H1 (cell line): Measurements from ENCODE around the gene ZNF768. TPM values are rescaled to one million over a fixed set of nuclear protein-coding genes. Genes with fewer than 3 reads are reported as not detected.

ENCODE experiments used
- CTCF ChIA-PET: fragments of 300-600 bp; sonication (Branson Sonifier 250); formaldehyde crosslinking; loops from one replicate; lab custom pipeline; 2021; ENCODE audit not compliant: partially characterized antibody; lab: Charles Lee
- POLR2A ChIA-PET: fragments of 300-600 bp; sonication (Branson Sonifier 250); formaldehyde crosslinking; loops from one replicate; lab custom pipeline; 2021; ENCODE audit warnings: inconsistent platforms; ENCODE audit not compliant: partially characterized antibody; lab: Charles Lee
- DNase-seq, 2 experiments: peaks; one replicate each; pipeline versions ENCODE4 v3.0.0 to v3.0.0-alpha.2; 2010 to 2022; ENCODE audit warnings: low spot score in 2 of 2, low read depth in 1 of 2, mixed read lengths in 1 of 2
- FAIRE-seq: peaks from 2 replicates; lab custom pipeline; 2011; peaks lifted over from hg19 to GRCh38; lab: Jason Lieb, UNC
- H2AFZ ChIP-seq: 2 replicates; pipeline ENCODE4 v1.8.1; 2012; ENCODE audit warnings: low read length, inconsistent platforms
- H2AK5ac ChIP-seq: 2 replicates; pipeline ENCODE4 v1.6.1; 2013; ENCODE audit warnings: low read depth, low read length
- H2BK120ac ChIP-seq: replicated peaks from 2 replicates; pipeline ENCODE3; 2013; ENCODE audit warnings: low read depth, low read length, inconsistent platforms
- H2BK12ac ChIP-seq: 2 replicates; pipeline ENCODE4 v1.6.1; 2013; ENCODE audit warnings: low read depth, low read length
- H2BK15ac ChIP-seq: 2 replicates; pipeline ENCODE4 v1.6.1; 2013; ENCODE audit warnings: low read length
- H2BK20ac ChIP-seq: 2 replicates; pipeline ENCODE4 v1.6.1; 2013; ENCODE audit warnings: low read length
- H2BK5ac ChIP-seq: 2 replicates; pipeline ENCODE4 v1.6.1; 2013; ENCODE audit warnings: low read depth, low read length
- H3K14ac ChIP-seq: 2 replicates; pipeline ENCODE4 v1.6.1; 2013; ENCODE audit warnings: inconsistent platforms; ENCODE audit not compliant: insufficient read length
- H3K18ac ChIP-seq: 2 replicates; pipeline ENCODE4 v1.6.1; 2013; ENCODE audit warnings: low read length; ENCODE audit errors: extremely low read depth
- H3K23ac ChIP-seq: 2 replicates; pipeline ENCODE4 v1.6.1; 2013; ENCODE audit warnings: inconsistent platforms; ENCODE audit not compliant: insufficient read length
- H3K23me2 ChIP-seq: 2 replicates; pipeline ENCODE4 v1.6.1; 2013; ENCODE audit warnings: low read depth, low read length
- H3K27ac ChIP-seq: 2 replicates; pipeline ENCODE4 v1.6.1; 2011; ENCODE audit warnings: low read depth, low read length, inconsistent platforms
- H3K27me3 ChIP-seq, 4 experiments: replicated peaks in 1 of 4; 1 replicate in 1 of 4; 2 replicates in 3 of 4; pipeline versions ENCODE4 v1.6.1 to v1.8.1; 2011 to 2013; ENCODE audit warnings: low read length in 3 of 4, mild to moderate bottlenecking in 3 of 4, inconsistent platforms in 2 of 4, mixed read lengths in 2 of 4, moderate library complexity in 1 of 4; ENCODE audit not compliant: control insufficient read depth in 3 of 4, insufficient read depth in 3 of 4; ENCODE audit errors: extremely low read depth in 1 of 4
- H3K36me3 ChIP-seq, 4 experiments: 2 replicates each; pipeline versions ENCODE4 v1.6.1 to v1.8.1; 2011 to 2013; ENCODE audit warnings: mild to moderate bottlenecking in 4 of 4, low read length in 3 of 4, moderate library complexity in 2 of 4, control low read depth in 1 of 4, inconsistent platforms in 1 of 4; ENCODE audit not compliant: insufficient read depth in 4 of 4, control insufficient read depth in 2 of 4
- H3K4ac ChIP-seq: replicated peaks from 2 replicates; pipeline ENCODE3; 2013; ENCODE audit warnings: low read length, low read depth, mixed read lengths, inconsistent platforms; ENCODE audit not compliant: insufficient read length
- H3K4me1 ChIP-seq, 4 experiments: replicated peaks in 1 of 4; 1 replicate in 1 of 4; 2 replicates in 3 of 4; pipeline versions ENCODE4 v1.6.1 to v1.8.1; 2011 to 2013; ENCODE audit warnings: low read length in 3 of 4, inconsistent platforms in 2 of 4, mixed read lengths in 1 of 4; ENCODE audit not compliant: insufficient read depth in 4 of 4, control insufficient read depth in 3 of 4
- H3K4me2 ChIP-seq, 2 experiments: 2 replicates each; pipeline versions ENCODE4 v1.6.1 to v1.8.1; 2011 to 2013; ENCODE audit warnings: low read depth in 2 of 2, low read length in 2 of 2, control low read depth in 1 of 2, inconsistent platforms in 1 of 2, mild to moderate bottlenecking in 1 of 2; ENCODE audit not compliant: insufficient read depth in 1 of 2
- H3K4me3 ChIP-seq, 4 experiments: fragments of 200-600, 300-600 bp in 1 of 4; sonication (generic), shearing (Covaris generic), sonication (Bioruptor Twin) in 1 of 4; 2 replicates each; pipeline versions ENCODE4 v1.5.1 to v1.8.1; 2011 to 2016; ENCODE audit warnings: low read length in 4 of 4, low read depth in 3 of 4, control low read depth in 2 of 4, inconsistent platforms in 2 of 4, mild to moderate bottlenecking in 2 of 4, mixed read lengths in 1 of 4, moderate library complexity in 1 of 4; ENCODE audit not compliant: insufficient read depth in 2 of 4; ENCODE audit errors: extremely low read depth in 1 of 4
- H3K56ac ChIP-seq: replicated peaks from 2 replicates; pipeline ENCODE3; 2013; ENCODE audit warnings: low read depth, mild to moderate bottlenecking, mixed read lengths, low read length, inconsistent platforms; ENCODE audit not compliant: insufficient read length
- H3K79me1 ChIP-seq: 2 replicates; pipeline ENCODE4 v1.6.1; 2013; ENCODE audit warnings: low read depth, low read length, control low read depth
- H3K79me2 ChIP-seq, 2 experiments: 2 replicates each; pipeline versions ENCODE4 v1.6.1 to v1.8.1; 2012 to 2013; ENCODE audit warnings: low read length in 2 of 2, mild to moderate bottlenecking in 2 of 2, inconsistent platforms in 1 of 2; ENCODE audit not compliant: insufficient read depth in 2 of 2, control insufficient read depth in 1 of 2
- H3K9ac ChIP-seq, 4 experiments: replicated peaks in 1 of 4; 1 replicate in 1 of 4; 2 replicates in 3 of 4; pipeline versions ENCODE4 v1.6.1 to v1.8.1; 2011 to 2013; ENCODE audit warnings: low read depth in 3 of 4, low read length in 3 of 4, control low read depth in 2 of 4, mild to moderate bottlenecking in 2 of 4, moderate library complexity in 2 of 4, inconsistent platforms in 1 of 4; ENCODE audit errors: extremely low read depth in 1 of 4
- H3K9me3 ChIP-seq, 2 experiments: 2 replicates each; pipeline versions ENCODE4 v1.6.1 to v1.8.1; 2012 to 2013; ENCODE audit warnings: mild to moderate bottlenecking in 2 of 2, moderate library complexity in 2 of 2, control low read depth in 1 of 2, inconsistent platforms in 1 of 2, low read depth in 1 of 2, low read length in 1 of 2, mixed read lengths in 1 of 2; ENCODE audit not compliant: insufficient read depth in 2 of 2
- H4K20me1 ChIP-seq, 2 experiments: replicated peaks in 1 of 2; 2 replicates each; pipeline versions ENCODE3 to v1.8.1; 2011 to 2013; ENCODE audit warnings: inconsistent platforms in 2 of 2, low read length in 2 of 2, mild to moderate bottlenecking in 1 of 2; ENCODE audit not compliant: insufficient read depth in 2 of 2, control insufficient read depth in 1 of 2
- H4K5ac ChIP-seq: 2 replicates; pipeline ENCODE4 v1.6.1; 2013; ENCODE audit warnings: low read length, low read depth, mixed read lengths, inconsistent platforms; ENCODE audit not compliant: insufficient read length
- H4K8ac ChIP-seq: 2 replicates; pipeline ENCODE4 v1.8.0; 2013; ENCODE audit warnings: mild to moderate bottlenecking, moderate library complexity, low read length, inconsistent platforms; ENCODE audit not compliant: insufficient read depth; ENCODE audit errors: extremely low read depth
- H4K91ac ChIP-seq: replicated peaks from 2 replicates; pipeline ENCODE3; 2013; ENCODE audit warnings: low read length, mixed read lengths, inconsistent platforms; ENCODE audit not compliant: insufficient read length
- FOSL1 ChIP-seq: IDR thresholded peaks from 2 replicates; pipeline ENCODE4 v1.6.1; 2011; ENCODE audit warnings: mild to moderate bottlenecking, low read depth, low read length, moderate library complexity; ENCODE audit not compliant: insufficient read depth
- JUN ChIP-seq: IDR thresholded peaks from 2 replicates; pipeline ENCODE4 v1.6.1; 2011; ENCODE audit warnings: low read depth, mild to moderate bottlenecking, improper control_type of control experiment, low read length
- TAF1 ChIP-seq: IDR thresholded peaks from 2 replicates; pipeline ENCODE4 v1.6.1; 2011; ENCODE audit warnings: mild to moderate bottlenecking, low read depth, low read length
- YY1 ChIP-seq: IDR thresholded peaks from 2 replicates; pipeline ENCODE4 v1.6.1; 2011; ENCODE audit warnings: low read depth, mild to moderate bottlenecking, low read length
- WGBS, 2 experiments: shearing (Covaris generic) in 1 of 2; methylation state at CpG; one replicate each; pipeline versions ENCODE4 v1.1.6 to v1.1.7; 2013 to 2015; ENCODE audit warnings: low lambda C conversion rate in 2 of 2, mixed read lengths in 2 of 2, inconsistent platforms in 1 of 2, low coverage in 1 of 2, missing lambda C conversion rate in 1 of 2; ENCODE audit not compliant: insufficient replicate concordance in 2 of 2, insufficient coverage in 1 of 2, insufficient read length in 1 of 2; ENCODE audit errors: extremely low coverage in 1 of 2, missing lambda C conversion rate in 1 of 2; 5-methylcytosine and 5-hydroxymethylcytosine counted together
- polyA plus RNA-seq, 7 experiments: library from polyadenylated mRNA; depleted of rRNA in 3 of 7; stranded (reverse) in 5 of 7; unstranded in 2 of 7; fragments of >200 nt in 5 of 7; fragments of 200-250 nt in 2 of 7; gene quantifications; 1 replicate in 5 of 7; 2 replicates in 1 of 7; 4 replicates in 1 of 7; pipeline versions ENCODE4 v1.2.1 to v1.2.3, GENCODE V29; 2011 to 2013; ENCODE audit warnings: missing spikeins in 2 of 7, mixed read lengths in 2 of 7
- total RNA-seq: library from RNA; stranded (reverse); fragmentation: NEBNext Ultra II Directional; extraction: Animal tissue kit (Norgen Biotek cat#: 25700); gene quantifications from 2 replicates; pipeline ENCODE4 v1.2.1, GENCODE V29; 2021

ZNF768 gene
- total and polyA plus RNA-seq, 2 of the 8 experiments (the other 6 are each of a cell fraction or from before 2014, with no cell fraction given) = 36.1 to 47.7 TPM

- peaks cover 0 to 8% (median 5%) of the 10 kb centered on the region in 4 experiments; a peak in 4 of 8 replicates for H3K36me3 ChIP-seq
- POLR2A ChIA-PET = interaction anchor here (2.1 to 8.4 kb wide), 5 partner anchors 8 to 46 kb away, joined by 4 to 121 read pairs (median 20); partner anchors contain the start of genes ZNF688 and ZNF747
- no peak overlapping the region for H3K23ac ChIP-seq
- FAIRE-seq = no peak
- no peak overlapping the region for H3K27ac ChIP-seq
- H4K20me1 ChIP-seq = peaks cover 0 to 4% of the 10 kb centered on the region in 2 experiments
- H2BK12ac ChIP-seq = no peak overlapping the region
- no peak overlapping the region for H2BK120ac ChIP-seq
- no peak overlapping the region for H2BK5ac ChIP-seq
- H3K9me3 ChIP-seq = no peaks in the 10 kb centered on the region
- no peak overlapping the region for H2AFZ ChIP-seq
- no peak overlapping the region for H3K56ac ChIP-seq
- no peak overlapping the region for H3K4ac ChIP-seq
- no peaks in the 10 kb centered on the region for H3K79me2 ChIP-seq
- no peak overlapping the region for H2BK20ac ChIP-seq
- H3K9ac ChIP-seq = no peak overlapping the region
- H3K14ac ChIP-seq = no peak overlapping the region
- DNase-seq = no peak
- H3K4me1 ChIP-seq = peaks cover 0 to 5% (median 2%) of the 10 kb centered on the region in 4 experiments; a peak in 2 of 7 replicates
- no peak overlapping the region for H2BK15ac ChIP-seq
- no peak overlapping the region for H2AK5ac ChIP-seq
- no peak overlapping the region for H4K91ac ChIP-seq
- H4K5ac ChIP-seq = no peak overlapping the region
- H3K23me2 ChIP-seq = peaks cover 7% of the 10 kb centered on the region; the same call in 1 of the 2 replicates
- no peak overlapping the region for H3K4me3 ChIP-seq
- CTCF ChIA-PET = interaction anchor here (1.5 to 3.1 kb wide), 4 partner anchors 18 to 110 kb away, joined by 6 to 16 read pairs (median 9); partner anchors contain the start of gene ZNF785
- 89% methylated on average over 6 of the region's 6 CpGs; no CpG with 5 or more reads in 1 of the 2 experiments for WGBS, 2 experiments
- TF ChIP-seq TAF1 = no peak
- TF ChIP-seq FOSL1 = no peak
- TF ChIP-seq YY1 = no peak
- no peak for TF ChIP-seq JUN
- H3K18ac ChIP-seq = no peak overlapping the region
- H3K79me1 ChIP-seq = no peaks in the 10 kb centered on the region
- no peak overlapping the region for H3K4me2 ChIP-seq
- H3K27me3 ChIP-seq = peaks cover 0 to 3% (median 1%) of the 10 kb centered on the region in 4 experiments; a peak in 1 of 7 replicates
- H4K8ac ChIP-seq = no peak overlapping the region
Measured at GRCh38 chr16:30559690-30560089, 33.3 kb upstream of the ZNF768 start.
